Activated T-helper 1 cell treated with Interleukin-2 at 50 U/mL for 16 hours (primary cell): Measurements from ENCODE around the gene ATG3.
"Not testable (repeated sequence)": the region's sequence is repeated elsewhere in the genome, so short reads cannot be mapped to it uniquely, and the experiment has no call there.

Source experiments
- DNase-seq: peaks from one replicate; pipeline ENCODE4 v3.0.0-alpha.2; 2020; ENCODE audit warnings: low read depth

ATG3 gene

DNA sequence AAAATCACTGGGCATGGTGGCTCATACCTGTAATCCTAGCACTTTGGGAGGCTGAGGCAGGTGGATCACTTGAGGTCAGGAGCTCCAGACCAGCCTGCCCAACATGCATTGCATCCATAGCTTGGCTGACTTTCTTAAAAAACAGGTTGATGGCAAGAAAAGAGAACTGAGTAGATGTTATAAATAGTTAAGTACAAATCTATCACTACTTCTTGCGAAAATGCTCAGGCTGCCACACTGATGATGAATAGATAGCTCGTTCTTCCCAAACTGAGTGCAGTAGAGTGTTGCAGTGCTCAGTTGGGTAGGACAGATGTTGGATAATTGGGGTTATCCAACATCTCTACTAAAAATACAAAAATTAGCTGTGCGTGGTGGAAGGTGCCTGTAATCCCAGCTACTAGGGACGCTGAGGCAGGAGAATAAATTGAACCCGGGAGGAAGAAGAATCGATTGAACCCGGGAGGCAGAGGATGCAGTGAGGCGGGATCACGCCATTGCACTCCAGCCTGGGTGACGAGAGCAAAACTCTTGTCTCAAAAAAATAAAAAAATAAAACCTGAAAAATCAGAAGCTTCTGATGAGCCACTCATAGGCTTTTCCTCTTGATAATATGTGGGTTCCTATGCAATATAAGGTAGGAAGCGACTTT lies 63.7 kb downstream of the ATG3 start:
- no peak for DNase-seq

DNA sequence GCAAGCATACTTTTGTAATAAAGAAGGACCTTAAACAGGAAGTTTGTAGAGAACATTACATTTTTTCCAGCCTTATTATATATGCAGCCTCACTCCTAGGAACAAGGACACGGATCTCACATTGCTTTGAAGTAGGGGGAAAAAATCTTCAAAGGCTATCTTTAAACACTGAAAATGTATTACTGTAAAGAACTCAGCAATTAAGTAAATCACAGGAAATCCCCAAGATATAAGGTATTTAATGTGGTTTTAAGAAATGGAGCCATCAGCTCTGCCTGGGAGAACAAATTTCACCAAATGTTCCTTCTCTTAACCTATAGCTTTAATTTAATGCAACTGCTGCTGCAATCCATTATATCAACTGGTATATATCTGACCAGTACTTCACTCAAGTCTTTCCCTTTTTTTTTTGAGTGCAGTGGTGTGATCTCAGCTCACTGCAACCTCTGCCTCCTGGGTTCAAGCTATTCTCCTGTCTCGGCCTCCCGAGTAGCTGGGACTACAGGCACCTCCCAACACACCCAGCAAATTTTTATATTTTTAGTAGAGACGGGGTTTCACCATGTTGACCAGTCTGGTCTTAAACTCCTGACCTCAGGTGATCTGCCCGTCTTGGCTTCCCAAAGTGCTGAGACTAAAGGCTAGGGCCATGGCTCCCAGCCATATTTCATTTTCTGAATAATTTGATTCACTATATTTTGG lies 65.2 kb downstream of the ATG3 start:
- no peak for DNase-seq

DNA sequence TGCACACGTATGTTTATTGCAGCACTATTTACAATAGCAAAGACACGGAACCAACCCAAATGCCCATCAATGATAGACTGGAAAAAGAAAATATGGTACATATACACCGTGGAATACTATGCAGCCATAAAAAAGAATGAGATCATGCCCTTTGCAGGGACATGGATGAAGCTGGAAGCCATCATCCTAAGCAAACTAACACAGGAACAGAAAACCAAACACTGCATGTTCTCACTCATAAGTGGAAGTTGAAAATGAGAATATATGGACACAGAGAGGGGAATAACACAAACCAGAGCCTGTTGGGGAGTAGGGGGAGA lies 67.4 kb downstream of the ATG3 start:
- DNase-seq = not testable (repeated sequence)

DNA sequence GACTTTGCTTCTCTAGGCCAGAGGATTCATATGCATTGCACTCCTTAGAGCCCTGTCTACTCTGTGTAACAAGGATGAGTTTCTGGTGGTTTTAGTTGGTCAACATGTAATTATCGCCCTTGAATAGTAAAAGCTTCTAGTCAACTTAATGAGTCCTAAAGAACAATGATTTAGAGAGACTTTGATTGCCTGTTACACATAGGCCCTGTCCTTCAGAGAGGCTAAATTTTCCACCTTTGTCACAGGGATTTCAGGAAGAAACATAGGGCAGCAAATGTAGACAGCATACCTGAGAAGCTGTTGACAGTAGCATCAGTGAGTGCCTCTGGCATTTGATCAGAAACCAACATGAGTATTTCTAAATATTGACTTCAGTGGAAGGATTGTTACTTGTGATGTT lies 69.6 kb downstream of the ATG3 start:
- no peak for DNase-seq

DNA sequence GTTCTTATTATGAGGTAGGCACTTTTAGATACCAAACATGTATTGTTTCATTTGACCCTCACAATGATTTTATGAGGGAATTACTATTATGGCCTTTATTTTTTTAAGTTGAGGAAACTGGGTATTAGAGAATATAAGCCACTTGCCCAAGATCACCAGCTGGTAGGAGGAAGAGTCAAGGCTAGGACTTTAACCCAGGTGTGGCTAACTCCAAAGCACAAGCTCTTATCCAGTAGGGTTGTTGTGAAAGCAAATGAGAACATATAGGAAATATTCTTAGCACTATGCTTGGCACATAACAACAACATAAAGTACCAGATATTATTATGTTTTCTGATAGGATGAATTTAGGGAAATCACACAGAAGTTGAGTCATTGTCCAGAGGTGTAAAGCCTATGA lies 70.4 kb downstream of the ATG3 start:
- DNase-seq = no peak

GRCh38 chr3:112489674-112490479 lies 71.9 kb downstream of the ATG3 start:
- no peak for DNase-seq

DNA sequence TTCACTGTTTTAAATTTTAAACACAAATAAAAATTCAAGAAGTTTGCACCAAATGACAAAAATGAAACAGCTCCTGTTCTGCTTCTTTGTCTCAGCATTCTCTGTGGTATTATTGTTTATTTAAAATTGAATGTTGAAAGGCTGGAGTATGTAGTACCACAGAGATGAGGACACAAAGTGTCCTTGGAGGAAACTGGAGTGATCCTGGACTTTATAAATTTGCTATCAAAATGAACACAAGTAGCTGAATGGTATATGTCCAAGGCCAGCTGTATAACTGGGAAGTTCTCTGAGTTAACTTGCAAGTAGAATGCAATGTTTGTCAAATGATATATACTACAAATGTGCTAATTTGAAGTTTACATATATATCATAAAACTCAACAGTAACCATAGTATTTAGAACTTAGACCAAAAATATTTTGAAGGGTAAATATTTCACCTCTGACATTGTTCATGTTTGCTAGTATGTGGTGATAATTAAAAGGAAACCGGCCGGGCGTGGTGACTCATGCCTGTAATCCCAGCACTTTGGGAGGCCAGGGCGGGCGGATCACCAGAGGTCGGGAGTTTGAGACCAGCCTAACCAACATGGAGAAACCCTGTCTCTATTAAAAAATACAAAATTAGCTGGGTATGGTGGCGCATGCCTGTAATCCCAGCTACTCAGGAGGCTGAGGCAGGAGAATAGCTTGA lies 74.8 kb downstream of the ATG3 start:
- DNase-seq = no peak

DNA sequence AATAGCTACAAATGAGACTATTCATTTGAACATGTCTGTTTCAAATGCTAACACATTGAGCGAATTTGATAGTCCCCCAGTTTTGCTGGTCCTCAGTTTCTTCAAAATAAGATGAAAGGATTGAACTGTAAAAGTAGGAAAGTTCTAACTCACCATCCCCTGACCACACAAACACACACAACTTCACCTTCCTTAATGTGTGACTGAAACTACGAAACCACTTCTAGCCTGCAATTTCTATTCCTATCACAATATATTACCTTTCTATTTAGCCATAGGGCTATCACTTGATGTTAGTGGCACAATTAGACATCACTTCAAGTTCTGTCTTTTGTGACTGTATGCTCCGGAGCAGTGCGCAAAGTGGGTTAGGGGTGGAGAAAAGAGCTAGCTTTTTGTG lies 77.4 kb downstream of the ATG3 start:
- no peak for DNase-seq

DNA sequence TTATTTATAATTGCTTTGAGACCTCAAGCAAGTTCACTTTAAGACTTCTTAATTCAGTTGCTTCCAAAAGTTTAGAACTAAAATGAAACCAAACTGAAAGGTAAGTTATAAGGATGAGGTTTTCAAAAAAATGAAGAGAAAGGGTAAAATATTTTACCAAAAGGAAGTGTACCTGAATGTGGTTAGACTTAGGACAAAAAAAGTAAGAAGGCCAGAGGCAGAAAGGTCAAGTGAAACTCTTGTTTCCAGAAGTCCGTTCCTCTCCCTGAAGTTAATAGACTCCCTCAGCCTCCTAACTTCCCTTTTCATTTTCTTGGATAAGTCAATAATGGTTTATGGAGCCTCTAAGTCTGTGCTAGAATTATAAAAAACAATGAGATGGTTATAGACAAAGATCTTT lies 79.1 kb downstream of the ATG3 start:
- no peak for DNase-seq
